HepG2 (cell line): ENCODE measurements around the gene SMAD2. TPM values are rescaled to one million over a fixed set of nuclear protein-coding genes. Genes with fewer than 3 reads are reported as not detected.

Experiments used
- ATAC-seq: fragments of 200-7000 bp; cut with Tn5 transposase; 3 replicates; pipeline ENCODE4 v1.9.1; 2020; ENCODE audit warnings: mild to moderate bottlenecking, moderate library complexity
- BruUV-seq: library from RNA; stranded (reverse); fragments of 400-500 nt; replicated peaks from 2 replicates; lab custom pipeline; 2021; lab: Mats Ljungman, UMichigan
- CTCF ChIA-PET: fragments of 300-600 bp; formaldehyde crosslinking; extraction: SDS; loops from one replicate; lab custom pipeline; 2021; ENCODE audit warnings: low total read pairs, inconsistent platforms, low intra/inter-chr PET ratio; lab: Yijun Ruan, JAX
- POLR2A ChIA-PET: fragments of 350-600 bp; sonication (Branson Sonifier 250); formaldehyde crosslinking; loops from one replicate; lab custom pipeline; 2020; ENCODE audit warnings: antibody characterized with exemption, inconsistent platforms; lab: Yijun Ruan, JAX
- DNase-seq: peaks from one replicate; pipeline ENCODE4 v3.0.0-alpha.2; 2015; ENCODE audit warnings: low spot score
- FAIRE-seq: peaks from 3 replicates; lab custom pipeline; 2011; peaks lifted over from hg19 to GRCh38; lab: Jason Lieb, UNC
- H2AFZ ChIP-seq: one replicate; pipeline ENCODE4 v1.6.1; 2011; ENCODE audit warnings: low read length, inconsistent platforms
- H3K27ac ChIP-seq: fragments of 300-600 bp; 3 replicates; pipeline ENCODE4 v1.8.0; 2011; ENCODE audit warnings: mixed run types, mild to moderate bottlenecking, mixed read lengths, low read length, inconsistent platforms; ENCODE audit not compliant: insufficient read depth; ENCODE audit errors: extremely low read length
- H3K27me3 ChIP-seq, 2 experiments: fragments of 200-600 bp in 1 of 2; 2 replicates in 1 of 2; 3 replicates in 1 of 2; pipeline versions ENCODE4 v1.6.0 to v1.8.0; 2011; ENCODE audit warnings: low read length in 2 of 2, mild to moderate bottlenecking in 2 of 2, moderate library complexity in 2 of 2, inconsistent platforms in 1 of 2; ENCODE audit not compliant: insufficient read depth in 2 of 2, control insufficient read depth in 1 of 2
- H3K36me3 ChIP-seq, 2 experiments: fragments of 200-600 bp in 1 of 2; replicated peaks in 1 of 2; 2 replicates in 1 of 2; 3 replicates in 1 of 2; pipeline versions ENCODE4 v1.5.1 to v1.8.0; 2011; ENCODE audit warnings: low read length in 2 of 2, inconsistent platforms in 1 of 2; ENCODE audit not compliant: insufficient read depth in 2 of 2, control insufficient read depth in 1 of 2
- H3K4me1 ChIP-seq: 2 replicates; pipeline ENCODE4 v1.5.1; 2012; ENCODE audit warnings: low read length, inconsistent platforms; ENCODE audit not compliant: insufficient read depth
- H3K4me2 ChIP-seq: 2 replicates; pipeline ENCODE4 v1.6.0; 2011; ENCODE audit warnings: low read depth, low read length, inconsistent platforms
- H3K4me3 ChIP-seq, 3 experiments: fragments of 200-600 bp in 1 of 3; sonication (generic), shearing (Covaris generic) in 1 of 3; replicated peaks in 1 of 3; 2 replicates each; pipeline ENCODE4 v1.5.1; 2011 to 2016; ENCODE audit warnings: low read length in 3 of 3, inconsistent platforms in 2 of 3, low read depth in 2 of 3, mild to moderate bottlenecking in 2 of 3, control low read depth in 1 of 3, mixed read lengths in 1 of 3; ENCODE audit not compliant: insufficient read depth in 1 of 3
- H3K79me2 ChIP-seq: one replicate; pipeline ENCODE4 v1.6.1; 2011; ENCODE audit warnings: low read length, inconsistent platforms; ENCODE audit not compliant: insufficient read depth
- H3K9ac ChIP-seq: 2 replicates; pipeline ENCODE4 v1.6.0; 2011; ENCODE audit warnings: mild to moderate bottlenecking, low read depth, low read length, inconsistent platforms; ENCODE audit not compliant: insufficient read depth
- H3K9me3 ChIP-seq: 2 replicates; pipeline ENCODE4 v1.5.1; 2012; ENCODE audit warnings: mild to moderate bottlenecking, low read length
- H4K20me1 ChIP-seq: 2 replicates; pipeline ENCODE4 v1.6.0; 2011; ENCODE audit warnings: inconsistent platforms, mild to moderate bottlenecking, low read length, moderate library complexity; ENCODE audit not compliant: insufficient read depth
- ATF6 ChIP-seq: sonication (generic); formaldehyde crosslinking; conservative IDR thresholded peaks from 2 replicates; pipeline ENCODE4 v1.4.0; 2020; ENCODE audit warnings: missing genetic modification reagents
- ELF4 ChIP-seq: sonication (generic); formaldehyde crosslinking; IDR thresholded peaks from 2 replicates; pipeline ENCODE4 v1.5.0; 2020; ENCODE audit warnings: missing genetic modification reagents, mild to moderate bottlenecking, moderate library complexity, borderline replicate concordance
- HOXA9 ChIP-seq: sonication (generic); formaldehyde crosslinking; IDR thresholded peaks from 2 replicates; pipeline ENCODE4 v1.8.1; 2022; ENCODE audit warnings: missing genetic modification reagents, mild to moderate bottlenecking, moderate library complexity, borderline replicate concordance
- MTERF4 ChIP-seq: sonication (generic); formaldehyde crosslinking; IDR thresholded peaks from 2 replicates; pipeline ENCODE4 v1.8.0; 2023; ENCODE audit warnings: mild to moderate bottlenecking, missing genetic modification reagents
- MXD4 ChIP-seq: IDR thresholded peaks from 2 replicates; pipeline ENCODE4 v1.6.1; 2016; ENCODE audit warnings: mild to moderate bottlenecking, missing biosample characterization, missing genetic modification reagents
- POLR2AphosphoS5 ChIP-seq: IDR thresholded peaks from 2 replicates; pipeline ENCODE4 v1.6.1; 2012; ENCODE audit warnings: low read depth, low read length
- PRDM4 ChIP-seq: sonication (generic); formaldehyde crosslinking; IDR thresholded peaks from 2 replicates; pipeline ENCODE4 v1.9.0; 2021; ENCODE audit warnings: missing genetic modification reagents, borderline replicate concordance
- SP5 ChIP-seq: IDR thresholded peaks from 2 replicates; pipeline ENCODE4 v1.6.1; 2016; ENCODE audit warnings: low read depth, borderline replicate concordance
- WIZ ChIP-seq: sonication (generic); formaldehyde crosslinking; IDR thresholded peaks from 2 replicates; pipeline ENCODE4 v1.5.1; 2020; ENCODE audit warnings: mild to moderate bottlenecking, missing genetic modification reagents
- ZNF30 ChIP-seq: sonication (generic); formaldehyde crosslinking; IDR thresholded peaks from 2 replicates; pipeline ENCODE4 v1.5.0; 2020; ENCODE audit warnings: mild to moderate bottlenecking, missing genetic modification reagents
- ZNF543 ChIP-seq: sonication (generic); formaldehyde crosslinking; IDR thresholded peaks from 2 replicates; pipeline ENCODE4 v1.4.0; 2020; ENCODE audit warnings: mild to moderate bottlenecking, missing genetic modification reagents
- ZNF552 ChIP-seq: sonication (generic); formaldehyde crosslinking; IDR thresholded peaks from 2 replicates; pipeline ENCODE4 v1.9.0; 2022; ENCODE audit warnings: missing genetic modification reagents, mild to moderate bottlenecking, borderline replicate concordance
- ZNF737 ChIP-seq: sonication (generic); formaldehyde crosslinking; IDR thresholded peaks from 2 replicates; pipeline ENCODE4 v1.5.0; 2020; ENCODE audit warnings: missing genetic modification reagents, mild to moderate bottlenecking, borderline replicate concordance
- ZZZ3 ChIP-seq: sonication (generic); formaldehyde crosslinking; IDR thresholded peaks from 2 replicates; pipeline ENCODE4 v1.4.0; 2020; ENCODE audit warnings: missing genetic modification reagents, mild to moderate bottlenecking, borderline replicate concordance
- WGBS: methylation state at CpG from one replicate; pipeline ENCODE4 v1.1.6; 2017; ENCODE audit warnings: low lambda C conversion rate; 5-methylcytosine and 5-hydroxymethylcytosine counted together
- in situ Hi-C: cut with HindIII; loops from 2 replicates; pipeline ENCODE4 v1.10.0; 2017; ENCODE audit warnings: low pct_unique_long_range_greater_than_20kb; ENCODE audit not compliant: extremely low pct_ligation_motif_present
- intact Hi-C: fragments of 100-400 bp; cut with micrococcal nuclease; formaldehyde crosslinking; loops from one replicate; pipeline ENCODE4 v1.10.0; 2022; ENCODE audit not compliant: unreplicated experiment
- polyA plus RNA-seq, 8 experiments: library from polyadenylated mRNA; depleted of rRNA in 3 of 8; stranded (reverse) in 7 of 8; unstranded in 1 of 8; fragments of >200 nt; fragmentation: Illumina TruSeq in 4 of 8; extraction: Trizol in 4 of 8; gene quantifications; 2 replicates each; pipeline versions ENCODE4 v1.2.1 to v1.2.3, GENCODE V29; 2011 to 2016; ENCODE audit warnings: low read depth in 4 of 8, missing spikeins in 1 of 8, mixed read lengths in 1 of 8; ENCODE audit not compliant: insufficient read depth in 1 of 8
- total RNA-seq, 5 experiments: library from RNA; depleted of rRNA; stranded (reverse); fragments of >200 nt; fragmentation: Illumina TruSeq; extraction: Trizol; gene quantifications; 2 replicates each; pipeline ENCODE4 v1.2.3, GENCODE V29; 2016; ENCODE audit warnings: low read depth in 1 of 5
- TF ChIP-seq, protein P1 (sequence below): fragments of 450-650 bp; IDR thresholded peaks from 2 replicates; pipeline ENCODE4 v1.6.1; 2016
- TF ChIP-seq, protein P2 (sequence below): sonication (generic); formaldehyde crosslinking; IDR thresholded peaks from 2 replicates; pipeline ENCODE4 v1.4.0; 2020; ENCODE audit warnings: missing genetic modification reagents

SMAD2 gene
- total and polyA plus RNA-seq, 2 of the 13 experiments (the other 11 are each of a cell fraction or from before 2014, with no cell fraction given), result 40.2 to 96.2 TPM

DNA sequence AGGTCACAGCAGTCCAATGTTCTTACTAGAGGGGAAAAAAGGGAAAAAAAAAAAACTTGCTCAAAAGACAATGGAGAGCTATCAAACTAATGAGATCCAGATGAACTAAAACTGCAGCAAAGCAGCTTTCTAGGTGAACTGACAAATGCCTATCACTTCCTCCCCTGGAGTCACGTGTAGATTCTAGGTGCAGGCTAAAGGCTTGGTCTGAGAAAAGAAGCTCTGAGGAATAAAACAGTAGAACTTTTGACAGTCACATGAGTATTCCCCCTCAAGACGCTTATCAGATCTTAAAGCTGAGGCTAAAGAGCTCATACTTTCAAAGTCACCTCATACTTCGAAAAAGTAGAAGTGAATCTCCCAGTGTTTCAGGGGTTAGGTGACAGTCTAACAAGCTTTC, 42.3 kb downstream of the SMAD2 start:
- ChIA-PET CTCF (no interaction called here), POLR2A (no interaction called here)
- H3K27me3 ChIP-seq, result no peaks in the 10 kb centered on the region
- no TSS peak for BruUV-seq
- no peaks in the 10 kb centered on the region for H3K79me2 ChIP-seq
- H3K4me2 ChIP-seq, result no peak overlapping the region
- H3K9me3 ChIP-seq, result no peaks in the 10 kb centered on the region
- H4K20me1 ChIP-seq, result no peaks in the 10 kb centered on the region
- in situ Hi-C loops, result no loop called here
- no peak for FAIRE-seq
- H3K9ac ChIP-seq, result no peak overlapping the region
- WGBS, result 92% methylated on average over 3 of the region's 3 CpGs
- DNase-seq, result no peak
- ATAC-seq, result no peak
- no peak overlapping the region for H3K4me3 ChIP-seq
- peaks cover 8 to 36% of the 10 kb centered on the region in 2 experiments; a peak in 4 of 5 replicates for H3K36me3 ChIP-seq
- no peaks in the 10 kb centered on the region for H3K4me1 ChIP-seq
- H3K27ac ChIP-seq, result no peak overlapping the region
- intact Hi-C loops, result no loop called here
- H2AFZ ChIP-seq, result no peak overlapping the region
- TF ChIP-seq MXD4 (no peak), SP5 (CRISPR knock-in tag) (no peak), MTERF4 (CRISPR knock-in tag) (no peak), ZNF30 (CRISPR knock-in tag) (no peak), HOXA9 (no peak), ELF4 (CRISPR knock-in tag) (no peak), ZNF552 (CRISPR knock-in tag) (no peak), ATF6 (CRISPR knock-in tag) (no peak), PRDM4 (CRISPR knock-in tag) (no peak), WIZ (CRISPR knock-in tag) (no peak), ZNF737 (CRISPR knock-in tag) (no peak), ZZZ3 (no peak), POLR2AphosphoS5 (no peak), ZNF543 (CRISPR knock-in tag) (no peak)
- TF ChIP-seq, protein P1, sequence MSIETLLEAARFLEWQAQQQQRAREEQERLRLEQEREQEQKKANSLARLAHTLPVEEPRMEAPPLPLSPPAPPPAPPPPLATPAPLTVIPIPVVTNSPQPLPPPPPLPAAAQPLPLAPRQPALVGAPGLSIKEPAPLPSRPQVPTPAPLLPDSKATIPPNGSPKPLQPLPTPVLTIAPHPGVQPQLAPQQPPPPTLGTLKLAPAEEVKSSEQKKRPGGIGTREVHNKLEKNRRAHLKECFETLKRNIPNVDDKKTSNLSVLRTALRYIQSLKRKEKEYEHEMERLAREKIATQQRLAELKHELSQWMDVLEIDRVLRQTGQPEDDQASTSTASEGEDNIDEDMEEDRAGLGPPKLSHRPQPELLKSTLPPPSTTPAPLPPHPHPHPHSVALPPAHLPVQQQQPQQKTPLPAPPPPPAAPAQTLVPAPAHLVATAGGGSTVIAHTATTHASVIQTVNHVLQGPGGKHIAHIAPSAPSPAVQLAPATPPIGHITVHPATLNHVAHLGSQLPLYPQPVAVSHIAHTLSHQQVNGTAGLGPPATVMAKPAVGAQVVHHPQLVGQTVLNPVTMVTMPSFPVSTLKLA, result no peak
- TF ChIP-seq, protein P2, sequence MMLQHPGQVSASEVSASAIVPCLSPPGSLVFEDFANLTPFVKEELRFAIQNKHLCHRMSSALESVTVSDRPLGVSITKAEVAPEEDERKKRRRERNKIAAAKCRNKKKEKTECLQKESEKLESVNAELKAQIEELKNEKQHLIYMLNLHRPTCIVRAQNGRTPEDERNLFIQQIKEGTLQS (CRISPR knock-in tag), result no peak
